CMK (cell line): Measurements from ENCODE around the gene OR4K5.
"Not testable (repeated sequence)": the region's sequence is repeated elsewhere in the genome, so short reads cannot be mapped to it uniquely, and the experiment has no call there.

Experiments used
- DNase-seq: peaks from one replicate; pipeline ENCODE4 v3.0.0-alpha.2; 2010; ENCODE audit warnings: low read depth

Gene OR4K5

GRCh38 chr14:19920021-19920657, at the start of gene OR4K5:
Gene OR4K5, plus strand, starts transcription at chr14:19920607. Its CDS starts 0 bp downstream, at chr14:19920607.
- DNase-seq = no peak

- no peak for DNase-seq
Measured at GRCh38 chr14:19873178-19873577, 47.2 kb upstream of the OR4K5 start.

- no peak for DNase-seq
Measured at GRCh38 chr14:19874842-19875241, 45.6 kb upstream of the OR4K5 start, which contains the start of gene OR4K2. Gene OR4K2, plus strand, starts transcription at chr14:19875142. Its CDS starts 1,126 bp downstream, at chr14:19876268.

GRCh38 chr14:19878029-19878642, 42.3 kb upstream of the OR4K5 start:
- DNase-seq = no peak

- no peak for DNase-seq
Measured at GRCh38 chr14:19895282-19895681, 25.1 kb upstream of the OR4K5 start.

- DNase-seq = no peak
Measured at GRCh38 chr14:19900999-19901398, 19.4 kb upstream of the OR4K5 start.

- no peak for DNase-seq
Measured at GRCh38 chr14:19902409-19902808, 18.0 kb upstream of the OR4K5 start.

- no peak for DNase-seq
Measured at GRCh38 chr14:19906665-19907064, 13.7 kb upstream of the OR4K5 start.

- DNase-seq = no peak
Measured at GRCh38 chr14:19911114-19911513, 9.3 kb upstream of the OR4K5 start.

GRCh38 chr14:19917243-19917642, 3.2 kb upstream of the OR4K5 start:
- no peak for DNase-seq

GRCh38 chr14:19917955-19918518, 2.4 kb upstream of the OR4K5 start:
- DNase-seq = no peak

- DNase-seq = no peak
Measured at GRCh38 chr14:19918553-19919264, 1.7 kb upstream of the OR4K5 start.

- DNase-seq = no peak
Measured at GRCh38 chr14:19930617-19931016, 10.2 kb downstream of the OR4K5 start, which contains the start of gene OR4K1. Gene OR4K1, plus strand, starts transcription at chr14:19930917. Its CDS starts 4,750 bp downstream, at chr14:19935667.

GRCh38 chr14:19941668-19942067, 21.3 kb downstream of the OR4K5 start:
- DNase-seq = no peak

GRCh38 chr14:19947413-19948090, 27.1 kb downstream of the OR4K5 start:
- DNase-seq = no peak

GRCh38 chr14:19949218-19949617, 28.8 kb downstream of the OR4K5 start:
- no peak for DNase-seq

GRCh38 chr14:19969735-19970134, 49.3 kb downstream of the OR4K5 start:
- not testable (repeated sequence) for DNase-seq
